Stimulated activated CD8-positive, alpha-beta memory T cell treated with anti-CD3 and anti-CD28 coated beads, Interleukin-12 subunit alpha, Interleukin-12 subunit beta, amount 100 ng/mL, for 4 hours (primary cell): ENCODE measurements around the gene LIMA1.

Experiments
- DNase-seq: peaks from one replicate; pipeline ENCODE4 v3.0.0-alpha.2; 2020; ENCODE audit warnings: low read depth

Gene LIMA1

GRCh38 chr12:50129290-50129689, 154.0 kb downstream of the LIMA1 start:
- no peak for DNase-seq

- DNase-seq, result no peak
Observed at GRCh38 chr12:50127546-50127945, 155.8 kb downstream of the LIMA1 start.
